Uterus (tissue), 2 donors: ENCODE data around the gene IRF2BP2.

Experiments
- POLR2A ChIP-seq, 2 donors: fragments of 450-650 bp; IDR thresholded peaks; one replicate each; pipeline ENCODE4 v1.6.1; 2016; ENCODE audit warnings: antibody characterized with exemption in 2 of 2, mild to moderate bottlenecking in 1 of 2, moderate library complexity in 1 of 2
- TF ChIP-seq, protein P1 (sequence below), 4 experiments: fragments of 200-600 bp in 2 of 4; fragments of 450-650 bp in 2 of 4; sonication (generic) in 2 of 4; IDR thresholded peaks; one replicate each; pipeline ENCODE4 v1.5.1; 2016 to 2019; ENCODE audit warnings: antibody characterized with exemption in 4 of 4, mild to moderate bottlenecking in 2 of 4, moderate library complexity in 1 of 4

DNA sequence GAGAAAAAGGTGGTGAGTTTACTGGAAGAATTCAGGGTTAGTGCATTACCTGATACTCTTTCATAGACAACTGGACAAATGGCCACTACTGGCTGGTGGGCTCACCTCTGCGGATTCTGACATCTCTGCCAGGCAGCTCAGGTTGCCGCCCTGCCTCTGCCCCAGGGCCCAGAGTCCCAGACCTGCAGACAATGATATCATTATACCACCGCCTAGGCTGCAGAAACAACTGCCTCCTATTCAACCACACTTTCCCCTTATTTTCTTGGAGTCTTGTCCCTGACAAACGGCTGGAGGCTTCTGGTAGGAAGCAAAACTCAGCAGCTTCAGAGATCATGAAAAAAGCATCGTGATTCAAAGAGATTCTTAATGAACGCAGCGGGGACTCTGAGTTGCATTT lies 37.0 kb downstream of the IRF2BP2 start:
- TF ChIP-seq, protein P1, sequence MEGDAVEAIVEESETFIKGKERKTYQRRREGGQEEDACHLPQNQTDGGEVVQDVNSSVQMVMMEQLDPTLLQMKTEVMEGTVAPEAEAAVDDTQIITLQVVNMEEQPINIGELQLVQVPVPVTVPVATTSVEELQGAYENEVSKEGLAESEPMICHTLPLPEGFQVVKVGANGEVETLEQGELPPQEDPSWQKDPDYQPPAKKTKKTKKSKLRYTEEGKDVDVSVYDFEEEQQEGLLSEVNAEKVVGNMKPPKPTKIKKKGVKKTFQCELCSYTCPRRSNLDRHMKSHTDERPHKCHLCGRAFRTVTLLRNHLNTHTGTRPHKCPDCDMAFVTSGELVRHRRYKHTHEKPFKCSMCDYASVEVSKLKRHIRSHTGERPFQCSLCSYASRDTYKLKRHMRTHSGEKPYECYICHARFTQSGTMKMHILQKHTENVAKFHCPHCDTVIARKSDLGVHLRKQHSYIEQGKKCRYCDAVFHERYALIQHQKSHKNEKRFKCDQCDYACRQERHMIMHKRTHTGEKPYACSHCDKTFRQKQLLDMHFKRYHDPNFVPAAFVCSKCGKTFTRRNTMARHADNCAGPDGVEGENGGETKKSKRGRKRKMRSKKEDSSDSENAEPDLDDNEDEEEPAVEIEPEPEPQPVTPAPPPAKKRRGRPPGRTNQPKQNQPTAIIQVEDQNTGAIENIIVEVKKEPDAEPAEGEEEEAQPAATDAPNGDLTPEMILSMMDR (IDR thresholded peaks at IDR 0.05), result no peak
- TF ChIP-seq POLR2A (IDR thresholded peaks at IDR 0.05), result no peak
